SK-N-SH (cell line): ENCODE data around the gene APBA2. TPM values are rescaled to one million over a fixed set of nuclear protein-coding genes. Genes with fewer than 3 reads are reported as not detected.

Experiments used
- CTCF ChIA-PET: fragments of 300-600, 350-600 bp; formaldehyde crosslinking; extraction: SDS; loops from one replicate; lab custom pipeline; 2021; lab: Yijun Ruan, JAX
- POLR2A ChIA-PET: fragments of 350-600 bp; sonication (Branson Sonifier 250); formaldehyde crosslinking; extraction: SDS; loops from one replicate; lab custom pipeline; 2020; ENCODE audit warnings: antibody characterized with exemption, inconsistent platforms; lab: Yijun Ruan, JAX
- DNase-seq: peaks from one replicate; pipeline ENCODE4 v3.0.0; 2012
- H2AFZ ChIP-seq: fragments of 200-600 bp; sonication (generic); 2 replicates; pipeline ENCODE4 v1.8.1; 2016; ENCODE audit warnings: antibody characterized with exemption, mild to moderate bottlenecking, low read depth
- H3F3A ChIP-seq: fragments of 200-600 bp; sonication (generic); replicated peaks from 2 replicates; pipeline ENCODE3; 2016; ENCODE audit warnings: antibody characterized with exemption, mild to moderate bottlenecking; ENCODE audit not compliant: insufficient read depth
- H3K27ac ChIP-seq, 2 experiments: fragments of 200-500 bp in 1 of 2; fragments of 200-600 bp in 1 of 2; sonication (Bioruptor generic) in 1 of 2; sonication (generic), shearing (Covaris generic) in 1 of 2; 2 replicates each; pipeline versions ENCODE4 v1.5.1 to v1.6.1; 2014 to 2016; ENCODE audit warnings: low read depth in 2 of 2, inconsistent platforms in 1 of 2, low read length in 1 of 2, mild to moderate bottlenecking in 1 of 2, mixed read lengths in 1 of 2
- H3K27me3 ChIP-seq: fragments of 200-600 bp; sonication (generic), shearing (Covaris generic); 2 replicates; pipeline ENCODE4 v1.6.1; 2016; ENCODE audit warnings: mixed run types; ENCODE audit not compliant: insufficient read depth
- H3K36me3 ChIP-seq, 2 experiments: fragments of 200-500 bp in 1 of 2; fragments of 200-600 bp in 1 of 2; sonication (Bioruptor generic) in 1 of 2; sonication (generic) in 1 of 2; replicated peaks in 1 of 2; 2 replicates each; pipeline versions ENCODE3 to v1.5.1; 2014 to 2016; ENCODE audit warnings: low read length in 1 of 2, mild to moderate bottlenecking in 1 of 2; ENCODE audit not compliant: insufficient read depth in 2 of 2, control insufficient read depth in 1 of 2
- H3K4me1 ChIP-seq, 2 experiments: fragments of 200-500 bp in 1 of 2; fragments of 200-600 bp in 1 of 2; sonication (Bioruptor generic) in 1 of 2; sonication (generic), shearing (Covaris generic) in 1 of 2; 2 replicates each; pipeline versions ENCODE4 v1.5.1 to v1.6.1; 2014 to 2016; ENCODE audit warnings: low read depth in 1 of 2, low read length in 1 of 2, mixed run types in 1 of 2; ENCODE audit not compliant: insufficient read depth in 2 of 2, control insufficient read depth in 1 of 2
- H3K4me2 ChIP-seq: fragments of 200-600 bp; sonication (generic), shearing (Covaris generic); 2 replicates; pipeline ENCODE4 v1.6.1; 2017; ENCODE audit warnings: mixed run types
- H3K4me3 ChIP-seq, 2 experiments: fragments of 200-500 bp in 1 of 2; fragments of 200-600 bp in 1 of 2; sonication (Bioruptor generic) in 1 of 2; sonication (generic), shearing (Covaris generic) in 1 of 2; 2 replicates each; pipeline versions ENCODE4 v1.5.1 to v1.8.1; 2014 to 2016; ENCODE audit warnings: low read depth in 2 of 2, inconsistent platforms in 1 of 2, low read length in 1 of 2, mild to moderate bottlenecking in 1 of 2, mixed read lengths in 1 of 2, moderate library complexity in 1 of 2
- H3K79me2 ChIP-seq: fragments of 200-600 bp; sonication (generic); 2 replicates; pipeline ENCODE4 v1.8.1; 2017; ENCODE audit warnings: mild to moderate bottlenecking; ENCODE audit not compliant: insufficient read depth
- H3K9ac ChIP-seq: fragments of 200-600 bp; sonication (generic); 2 replicates; pipeline ENCODE4 v1.6.1; 2017; ENCODE audit warnings: mixed run types
- H3K9me2 ChIP-seq: fragments of 200-600 bp; sonication (generic); 2 replicates; pipeline ENCODE4 v1.6.1; 2017; ENCODE audit warnings: mixed run types
- H3K9me3 ChIP-seq: fragments of 200-600 bp; sonication (generic); 2 replicates; pipeline ENCODE4 v1.6.1; 2017; ENCODE audit warnings: mixed run types, mild to moderate bottlenecking, moderate library complexity
- H4K20me1 ChIP-seq: fragments of 200-600 bp; sonication (generic); 2 replicates; pipeline ENCODE4 v1.6.1; 2017; ENCODE audit warnings: mild to moderate bottlenecking, mixed run types; ENCODE audit not compliant: insufficient read depth
- EP300 ChIP-seq, 2 experiments: IDR thresholded peaks; 2 replicates each; pipeline versions ENCODE4 v1.4.0 to v1.6.1; 2012; ENCODE audit warnings: borderline replicate concordance in 1 of 2, low read depth in 1 of 2, low read length in 1 of 2
- FOSL2 ChIP-seq: IDR thresholded peaks from 2 replicates; pipeline ENCODE4 v1.4.0; 2012; ENCODE audit warnings: low read depth, mild to moderate bottlenecking, moderate library complexity, borderline replicate concordance
- FOXM1 ChIP-seq: IDR thresholded peaks from 2 replicates; pipeline ENCODE4 v1.4.0; 2012; ENCODE audit warnings: low read depth, mild to moderate bottlenecking
- JUND ChIP-seq: IDR thresholded peaks from 2 replicates; pipeline ENCODE4 v1.4.0; 2012
- MXI1 ChIP-seq: IDR thresholded peaks from 2 replicates; pipeline ENCODE4 v1.6.1; 2012; ENCODE audit warnings: mild to moderate bottlenecking, low read depth, low read length, improper control_type of control experiment
- NFIC ChIP-seq: IDR thresholded peaks from 2 replicates; pipeline ENCODE4 v1.4.0; 2012; ENCODE audit warnings: borderline replicate concordance
- POLR2AphosphoS5 ChIP-seq: IDR thresholded peaks from 2 replicates; pipeline ENCODE4 v1.6.1; 2012; ENCODE audit warnings: low read depth, low read length
- RFX5 ChIP-seq: IDR thresholded peaks from 2 replicates; pipeline ENCODE4 v1.6.1; 2012; ENCODE audit warnings: mild to moderate bottlenecking, improper control_type of control experiment, low read length
- SMC3 ChIP-seq: IDR thresholded peaks from 2 replicates; pipeline ENCODE4 v1.6.1; 2012; ENCODE audit warnings: low read depth, low read length, improper control_type of control experiment
- TCF12 ChIP-seq: IDR thresholded peaks from 2 replicates; pipeline ENCODE4 v1.4.0; 2012
- WGBS: methylation state at CpG from one replicate; pipeline ENCODE4 v1.1.6; 2017; ENCODE audit warnings: low lambda C conversion rate; 5-methylcytosine and 5-hydroxymethylcytosine counted together
- polyA plus RNA-seq, 3 experiments: library from polyadenylated mRNA; depleted of rRNA; stranded (reverse); fragments of >200 nt; gene quantifications; 2 replicates each; pipeline ENCODE4 v1.2.3, GENCODE V29; 2012
- TF ChIP-seq, protein P1 (sequence below): fragments of 150-350 bp; IDR thresholded peaks from 2 replicates; pipeline ENCODE4 v1.6.1; 2017; ENCODE audit warnings: antibody characterized with exemption, low read length, low read depth, borderline replicate concordance
- TF ChIP-seq, protein P2 (sequence below): IDR thresholded peaks from 2 replicates; pipeline ENCODE4 v1.4.0; 2012; ENCODE audit warnings: low read depth
- TF ChIP-seq, protein P3 (sequence below): IDR thresholded peaks from 2 replicates; pipeline ENCODE4 v1.4.0; 2012; ENCODE audit warnings: low read depth, borderline replicate concordance
- TF ChIP-seq, protein P4 (sequence below): fragments of 150-350 bp; IDR thresholded peaks from 2 replicates; pipeline ENCODE4 v1.6.1; 2016; ENCODE audit warnings: mild to moderate bottlenecking, low read depth, low read length
- TF ChIP-seq, protein P5 (sequence below): IDR thresholded peaks from 2 replicates; pipeline ENCODE4; 2012

Gene APBA2
- polyA plus RNA-seq, 1 of the 3 experiments (the other 2 are of a cell fraction): 12.7 TPM

DNA sequence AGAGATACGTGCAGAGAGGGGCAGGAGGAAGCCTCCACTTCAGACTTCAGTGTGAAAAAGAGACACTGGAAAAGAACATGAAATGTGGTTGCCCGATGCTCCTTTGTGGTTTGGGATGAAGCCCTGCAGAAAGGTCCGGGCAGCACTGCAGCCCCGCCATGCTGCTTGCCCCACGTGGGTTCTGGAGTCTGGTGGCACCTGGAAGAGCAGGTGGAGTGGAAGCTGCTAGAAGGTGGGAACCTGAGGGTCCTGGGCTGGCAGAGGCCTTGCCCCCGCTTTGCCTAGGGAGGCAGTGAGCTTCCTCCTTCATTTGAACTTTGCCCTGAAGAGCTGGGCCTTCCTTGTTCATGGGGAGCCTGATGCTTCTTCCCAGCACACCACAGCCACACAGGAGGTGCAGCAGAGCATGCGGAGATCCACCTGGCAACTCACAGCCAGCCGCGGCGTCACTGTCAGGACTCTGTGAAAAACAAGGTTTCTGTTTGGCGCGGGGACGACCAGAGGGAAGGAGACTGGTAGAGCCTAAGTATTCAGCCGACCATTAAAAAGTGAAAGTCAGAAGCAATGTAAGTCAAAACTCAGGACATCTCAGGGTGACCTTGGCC, 59.0 kb downstream of the APBA2 start:
- no peak overlapping the region for H3K4me3 ChIP-seq
- H3K9me2 ChIP-seq: no peaks in the 10 kb centered on the region
- no peaks in the 10 kb centered on the region for H3K36me3 ChIP-seq
- no peaks in the 10 kb centered on the region for H3K79me2 ChIP-seq
- no peak overlapping the region for H3K9ac ChIP-seq
- no peaks in the 10 kb centered on the region for H4K20me1 ChIP-seq
- no peaks in the 10 kb centered on the region for H3K4me1 ChIP-seq
- H3F3A ChIP-seq: no peaks in the 10 kb centered on the region
- no peak overlapping the region for H3K4me2 ChIP-seq
- ChIA-PET CTCF (no interaction called here), POLR2A (no interaction called here)
- H3K9me3 ChIP-seq: no peaks in the 10 kb centered on the region
- no peak for DNase-seq
- TF ChIP-seq NFIC (no peak), MXI1 (no peak), FOXM1 (no peak), RFX5 (no peak), FOSL2 (no peak), POLR2AphosphoS5 (no peak), TCF12 (no peak), JUND (no peak), SMC3 (no peak), EP300 (IDR thresholded peaks at IDR 0.05; ENCODE audit: borderline replicate concordance in 1 of 2, low read depth in 1 of 2, low read length in 1 of 2) (no peak)
- TF ChIP-seq, protein P1, sequence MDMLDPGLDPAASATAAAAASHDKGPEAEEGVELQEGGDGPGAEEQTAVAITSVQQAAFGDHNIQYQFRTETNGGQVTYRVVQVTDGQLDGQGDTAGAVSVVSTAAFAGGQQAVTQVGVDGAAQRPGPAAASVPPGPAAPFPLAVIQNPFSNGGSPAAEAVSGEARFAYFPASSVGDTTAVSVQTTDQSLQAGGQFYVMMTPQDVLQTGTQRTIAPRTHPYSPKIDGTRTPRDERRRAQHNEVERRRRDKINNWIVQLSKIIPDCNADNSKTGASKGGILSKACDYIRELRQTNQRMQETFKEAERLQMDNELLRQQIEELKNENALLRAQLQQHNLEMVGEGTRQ: no peak
- TF ChIP-seq, protein P2, sequence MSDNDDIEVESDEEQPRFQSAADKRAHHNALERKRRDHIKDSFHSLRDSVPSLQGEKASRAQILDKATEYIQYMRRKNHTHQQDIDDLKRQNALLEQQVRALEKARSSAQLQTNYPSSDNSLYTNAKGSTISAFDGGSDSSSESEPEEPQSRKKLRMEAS: no peak
- TF ChIP-seq, protein P3, sequence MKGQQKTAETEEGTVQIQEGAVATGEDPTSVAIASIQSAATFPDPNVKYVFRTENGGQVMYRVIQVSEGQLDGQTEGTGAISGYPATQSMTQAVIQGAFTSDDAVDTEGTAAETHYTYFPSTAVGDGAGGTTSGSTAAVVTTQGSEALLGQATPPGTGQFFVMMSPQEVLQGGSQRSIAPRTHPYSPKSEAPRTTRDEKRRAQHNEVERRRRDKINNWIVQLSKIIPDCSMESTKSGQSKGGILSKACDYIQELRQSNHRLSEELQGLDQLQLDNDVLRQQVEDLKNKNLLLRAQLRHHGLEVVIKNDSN: no peak
- TF ChIP-seq, protein P4, sequence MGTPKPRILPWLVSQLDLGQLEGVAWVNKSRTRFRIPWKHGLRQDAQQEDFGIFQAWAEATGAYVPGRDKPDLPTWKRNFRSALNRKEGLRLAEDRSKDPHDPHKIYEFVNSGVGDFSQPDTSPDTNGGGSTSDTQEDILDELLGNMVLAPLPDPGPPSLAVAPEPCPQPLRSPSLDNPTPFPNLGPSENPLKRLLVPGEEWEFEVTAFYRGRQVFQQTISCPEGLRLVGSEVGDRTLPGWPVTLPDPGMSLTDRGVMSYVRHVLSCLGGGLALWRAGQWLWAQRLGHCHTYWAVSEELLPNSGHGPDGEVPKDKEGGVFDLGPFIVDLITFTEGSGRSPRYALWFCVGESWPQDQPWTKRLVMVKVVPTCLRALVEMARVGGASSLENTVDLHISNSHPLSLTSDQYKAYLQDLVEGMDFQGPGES: no peak
- TF ChIP-seq, protein P5, sequence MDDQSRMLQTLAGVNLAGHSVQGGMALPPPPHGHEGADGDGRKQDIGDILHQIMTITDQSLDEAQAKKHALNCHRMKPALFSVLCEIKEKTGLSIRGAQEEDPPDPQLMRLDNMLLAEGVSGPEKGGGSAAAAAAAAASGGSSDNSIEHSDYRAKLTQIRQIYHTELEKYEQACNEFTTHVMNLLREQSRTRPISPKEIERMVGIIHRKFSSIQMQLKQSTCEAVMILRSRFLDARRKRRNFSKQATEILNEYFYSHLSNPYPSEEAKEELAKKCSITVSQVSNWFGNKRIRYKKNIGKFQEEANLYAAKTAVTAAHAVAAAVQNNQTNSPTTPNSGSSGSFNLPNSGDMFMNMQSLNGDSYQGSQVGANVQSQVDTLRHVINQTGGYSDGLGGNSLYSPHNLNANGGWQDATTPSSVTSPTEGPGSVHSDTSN: no peak
- no peak overlapping the region for H2AFZ ChIP-seq
- H3K27ac ChIP-seq: no peak overlapping the region
- no peaks in the 10 kb centered on the region for H3K27me3 ChIP-seq
- 88% methylated on average over 13 of the region's 14 CpGs for WGBS
